SU-DHL-6 (cell line): ENCODE data around the gene SDC1.

Source experiments
- CTCF ChIP-seq: fragments of 200-600 bp; sonication (generic); IDR thresholded peaks from one replicate; pipeline ENCODE4 v1.5.1; 2017; ENCODE audit warnings: antibody characterized with exemption, mild to moderate bottlenecking, low read length, moderate library complexity; ENCODE audit not compliant: insufficient read depth, poor library complexity, severe bottlenecking
- EZH2phosphoT487 ChIP-seq: fragments of 200-600 bp; sonication (generic), shearing (Covaris generic); conservative IDR thresholded peaks from 2 replicates; pipeline ENCODE4 v1.6.1; 2018; ENCODE audit warnings: mild to moderate bottlenecking, antibody characterized with exemption, low read length, moderate library complexity, mixed read lengths

- TF ChIP-seq CTCF (no peak), EZH2phosphoT487 (no peak)
Observed at GRCh38 chr2:20223407-20224163, 1.3 kb downstream of the SDC1 start.
